HEK293 (cell line): ENCODE measurements around the gene ZGPAT.

Experiments used
- BCL11A ChIP-seq: fragments of 450-650 bp; formaldehyde crosslinking; IDR thresholded peaks from 2 replicates; pipeline ENCODE4 v1.5.1; 2016; ENCODE audit warnings: low read depth, missing biosample characterization, missing genetic modification characterization
- BCL11B ChIP-seq: fragments of 450-650 bp; formaldehyde crosslinking; IDR thresholded peaks from 2 replicates; pipeline ENCODE4 v1.5.1; 2016; ENCODE audit warnings: low read depth, missing biosample characterization, missing genetic modification characterization
- CTCF ChIP-seq: fragments of 450-650 bp; formaldehyde crosslinking; IDR thresholded peaks from 2 replicates; pipeline ENCODE4 v1.5.1; 2016; ENCODE audit warnings: missing biosample characterization, missing genetic modification characterization
- HOXD13 ChIP-seq: sonication (generic); formaldehyde crosslinking; IDR thresholded peaks from 2 replicates; pipeline ENCODE4 v1.8.0; 2022; ENCODE audit warnings: missing genetic modification reagents, borderline replicate concordance
- KLF1 ChIP-seq: fragments of 450-650 bp; formaldehyde crosslinking; IDR thresholded peaks from 2 replicates; pipeline ENCODE4 v1.5.1; 2016; ENCODE audit warnings: missing biosample characterization, missing genetic modification characterization
- KLF16 ChIP-seq: fragments of 450-650 bp; formaldehyde crosslinking; IDR thresholded peaks from 2 replicates; pipeline ENCODE4 v1.5.1; 2017; ENCODE audit warnings: missing biosample characterization, missing genetic modification characterization
- MYNN ChIP-seq: fragments of 450-650 bp; formaldehyde crosslinking; IDR thresholded peaks from 2 replicates; pipeline ENCODE4 v1.5.1; 2016; ENCODE audit warnings: missing biosample characterization, missing genetic modification characterization, borderline replicate concordance
- OSR2 ChIP-seq: fragments of 450-650 bp; formaldehyde crosslinking; IDR thresholded peaks from 2 replicates; pipeline ENCODE4 v1.5.1; 2016; ENCODE audit warnings: missing biosample characterization, missing genetic modification characterization
- PATZ1 ChIP-seq: fragments of 450-650 bp; formaldehyde crosslinking; IDR thresholded peaks from 2 replicates; pipeline ENCODE4 v1.5.1; 2016; ENCODE audit warnings: missing biosample characterization, missing genetic modification characterization
- PRDM10 ChIP-seq: fragments of 450-650 bp; formaldehyde crosslinking; IDR thresholded peaks from 2 replicates; pipeline ENCODE4 v1.5.1; 2016; ENCODE audit warnings: missing biosample characterization, missing genetic modification characterization
- REPIN1 ChIP-seq: fragments of 450-650 bp; formaldehyde crosslinking; IDR thresholded peaks from 2 replicates; pipeline ENCODE4 v1.5.1; 2017; ENCODE audit warnings: missing biosample characterization, missing genetic modification characterization, low read depth
- SP7 ChIP-seq: fragments of 450-650 bp; formaldehyde crosslinking; IDR thresholded peaks from 2 replicates; pipeline ENCODE4 v1.5.1; 2016; ENCODE audit warnings: missing biosample characterization, missing genetic modification characterization
- ZBTB26 ChIP-seq: fragments of 450-650 bp; formaldehyde crosslinking; optimal IDR thresholded peaks from 2 replicates; pipeline ENCODE3; 2016; ENCODE audit warnings: missing biosample characterization, mild to moderate bottlenecking, missing genetic modification characterization
- ZBTB48 ChIP-seq: fragments of 450-650 bp; formaldehyde crosslinking; IDR thresholded peaks from 2 replicates; pipeline ENCODE4 v1.5.1; 2016; ENCODE audit warnings: missing biosample characterization, missing genetic modification characterization
- ZBTB8A ChIP-seq: fragments of 450-650 bp; formaldehyde crosslinking; IDR thresholded peaks from 2 replicates; pipeline ENCODE4 v1.5.1; 2016; ENCODE audit warnings: missing biosample characterization, missing genetic modification characterization
- ZFHX2 ChIP-seq: fragments of 450-650 bp; formaldehyde crosslinking; conservative IDR thresholded peaks from 2 replicates; pipeline ENCODE4 v1.5.1; 2016; ENCODE audit warnings: missing biosample characterization, missing genetic modification characterization
- ZIC2 ChIP-seq: fragments of 450-650 bp; formaldehyde crosslinking; IDR thresholded peaks from 2 replicates; pipeline ENCODE4 v1.5.1; 2016; ENCODE audit warnings: missing biosample characterization, missing genetic modification characterization
- ZNF146 ChIP-seq: fragments of 450-650 bp; formaldehyde crosslinking; IDR thresholded peaks from 2 replicates; pipeline ENCODE4 v1.5.1; 2016; ENCODE audit warnings: missing biosample characterization, missing genetic modification characterization
- ZNF341 ChIP-seq: fragments of 450-650 bp; formaldehyde crosslinking; IDR thresholded peaks from 2 replicates; pipeline ENCODE4; 2016; ENCODE audit warnings: low read depth, missing biosample characterization, missing genetic modification characterization
- ZNF366 ChIP-seq: fragments of 450-650 bp; formaldehyde crosslinking; conservative IDR thresholded peaks from 2 replicates; pipeline ENCODE4 v1.5.1; 2016; ENCODE audit warnings: missing biosample characterization, missing genetic modification characterization
- ZNF561 ChIP-seq: fragments of 450-650 bp; IDR thresholded peaks from 2 replicates; pipeline ENCODE4 v1.5.1; 2018; ENCODE audit warnings: missing biosample characterization, missing genetic modification characterization, borderline replicate concordance
- ZNF670 ChIP-seq: fragments of 450-650 bp; formaldehyde crosslinking; IDR thresholded peaks from 2 replicates; pipeline ENCODE4 v1.5.1; 2016; ENCODE audit warnings: missing biosample characterization, missing genetic modification characterization, low read depth
- ZNF747 ChIP-seq: fragments of 450-650 bp; formaldehyde crosslinking; IDR thresholded peaks from 2 replicates; pipeline ENCODE4 v1.5.1; 2016; ENCODE audit warnings: missing biosample characterization, missing genetic modification characterization
- ZNF777 ChIP-seq: fragments of 450-650 bp; formaldehyde crosslinking; IDR thresholded peaks from 2 replicates; pipeline ENCODE4 v1.5.1; 2017; ENCODE audit warnings: missing biosample characterization, missing genetic modification characterization, borderline replicate concordance
- ZSCAN5A ChIP-seq: fragments of 450-650 bp; formaldehyde crosslinking; IDR thresholded peaks from 2 replicates; pipeline ENCODE4 v1.5.1; 2016; ENCODE audit warnings: missing biosample characterization, missing genetic modification characterization

The ZGPAT gene

GRCh38 chr20:63740627-63741353 is 33.0 kb downstream of the ZGPAT start (continued):
- TF ChIP-seq PATZ1 (tag by site-specific recombination) (peak; percentile 83), ZFHX2 (tag by site-specific recombination) (no peak), ZBTB26 (peak; percentile 63), PRDM10 (tag by site-specific recombination) (peak; percentile 40), ZNF777 (tag by site-specific recombination) (0 out of 2 replicates have a peak, but pooled peaks have one; percentile 34), KLF16 (tag by site-specific recombination) (peak; percentile 90), KLF1 (tag by site-specific recombination) (0 out of 2 replicates have a peak, but pooled peaks have one; percentile 29), OSR2 (tag by site-specific recombination) (peak; percentile 45; the same call in 1 of the 2 replicates), ZSCAN5A (no peak), REPIN1 (tag by site-specific recombination) (no peak), BCL11B (tag by site-specific recombination) (no peak), ZNF366 (peak; percentile 43; the same call in 1 of the 2 replicates), ZBTB8A (peak; percentile 38; the same call in 1 of the 2 replicates), ZNF146 (tag by site-specific recombination) (no peak), ZNF341 (peak; percentile 93), HOXD13 (CRISPR knock-in tag) (no peak), SP7 (tag by site-specific recombination) (peak; percentile 66), CTCF (tag by site-specific recombination) (peak; percentile 46), ZNF747 (tag by site-specific recombination) (no peak), ZNF670 (tag by site-specific recombination) (no peak), ZBTB48 (0 out of 2 replicates have a peak, but pooled peaks have one; percentile 15), MYNN (no peak), ZIC2 (tag by site-specific recombination) (peak; percentile 71), BCL11A (tag by site-specific recombination) (peak; percentile 28; the same call in 1 of the 2 replicates), ZNF561 (tag by site-specific recombination) (peak; percentile 72; the same call in 1 of the 2 replicates)
